K562 (cell line): ENCODE data around the gene AQP6. TPM values are rescaled to one million over a fixed set of nuclear protein-coding genes. Genes with fewer than 3 reads are reported as not detected.

ENCODE experiments used
- ATAC-seq: fragments of 200-7000 bp; cut with Tn5 transposase; 3 replicates; pipeline ENCODE4 v1.9.1; 2020; ENCODE audit warnings: moderate library complexity
- BruUV-seq: library from RNA; stranded (reverse); fragments of 400-500 nt; replicated peaks from 2 replicates; lab custom pipeline; 2021; lab: Mats Ljungman, UMichigan
- CTCF ChIA-PET: fragments of 300-600 bp; formaldehyde crosslinking; extraction: SDS; loops from one replicate; lab custom pipeline; 2021; ENCODE audit warnings: low intra/inter-chr PET ratio; lab: Yijun Ruan, JAX
- POLR2A ChIA-PET: fragments of 300-600, 350-650 bp; sonication (Branson Sonifier 250); formaldehyde crosslinking; extraction: SDS; loops from one replicate; lab custom pipeline; 2021; ENCODE audit warnings: antibody characterized with exemption, inconsistent platforms; lab: Yijun Ruan, JAX
- DNase-seq, 4 experiments: peaks; one replicate each; pipeline versions ENCODE4 v3.0.0 to v3.0.0-alpha.2; 2011 to 2018; ENCODE audit warnings: low spot score in 3 of 4, mixed read lengths in 3 of 4; ENCODE audit errors: extremely low read depth in 1 of 4
- FAIRE-seq: peaks from 2 replicates; lab custom pipeline; 2011; peaks lifted over from hg19 to GRCh38; lab: Jason Lieb, UNC
- H2AFZ ChIP-seq: 2 replicates; pipeline ENCODE4 v1.6.0; 2011; ENCODE audit warnings: low read depth, low read length, control low read depth, inconsistent platforms
- H3K27ac ChIP-seq: fragments of 200-600 bp; 3 replicates; pipeline ENCODE4 v1.8.0; 2011; ENCODE audit warnings: low read depth, mild to moderate bottlenecking, control low read depth, inconsistent platforms, low read length, moderate library complexity, mixed read lengths; ENCODE audit errors: extremely low read depth
- H3K27me3 ChIP-seq, 2 experiments: fragments of 300-600 bp in 1 of 2; 2 replicates in 1 of 2; 3 replicates in 1 of 2; pipeline versions ENCODE4 v1.6.0 to v1.8.0; 2011; ENCODE audit warnings: inconsistent platforms in 2 of 2, low read length in 2 of 2, mild to moderate bottlenecking in 1 of 2, mixed read lengths in 1 of 2, moderate library complexity in 1 of 2; ENCODE audit not compliant: control insufficient read depth in 2 of 2, insufficient read depth in 2 of 2
- H3K36me3 ChIP-seq: fragments of 300-600 bp; 3 replicates; pipeline ENCODE4 v1.8.0; 2011; ENCODE audit warnings: mild to moderate bottlenecking, low read length, inconsistent platforms; ENCODE audit not compliant: control insufficient read depth, insufficient read depth
- H3K4me1 ChIP-seq, 2 experiments: fragments of 200-600 bp in 1 of 2; replicated peaks in 1 of 2; 2 replicates in 1 of 2; 3 replicates in 1 of 2; pipeline versions ENCODE4 v1.5.1 to v1.8.0; 2011; ENCODE audit warnings: inconsistent platforms in 2 of 2, low read length in 2 of 2, mild to moderate bottlenecking in 1 of 2, mixed read lengths in 1 of 2, moderate library complexity in 1 of 2; ENCODE audit not compliant: control insufficient read depth in 2 of 2, insufficient read depth in 2 of 2
- H3K4me2 ChIP-seq: 2 replicates; pipeline ENCODE4 v1.6.1; 2011; ENCODE audit warnings: low read length, control low read depth, inconsistent platforms, mixed read lengths; ENCODE audit not compliant: insufficient read depth
- H3K4me3 ChIP-seq: fragments of 200-600 bp; sonication (generic), shearing (Covaris generic); 2 replicates; pipeline ENCODE4 v1.5.1; 2016; ENCODE audit warnings: control low read depth, inconsistent platforms
- H3K79me2 ChIP-seq: fragments of 200-600 bp; 3 replicates; pipeline ENCODE4 v1.8.0; 2011; ENCODE audit warnings: low read length, inconsistent platforms; ENCODE audit not compliant: control insufficient read depth, insufficient read depth
- H3K9ac ChIP-seq, 2 experiments: 2 replicates each; pipeline versions ENCODE4 v1.6.0 to v1.6.1; 2011; ENCODE audit warnings: low read depth in 2 of 2, low read length in 2 of 2, control low read depth in 1 of 2, inconsistent platforms in 1 of 2, mild to moderate bottlenecking in 1 of 2, mixed read lengths in 1 of 2; ENCODE audit not compliant: insufficient read depth in 1 of 2
- H3K9me1 ChIP-seq: one replicate; pipeline ENCODE4 v1.6.0; 2011; ENCODE audit warnings: inconsistent platforms, mild to moderate bottlenecking, low read length, moderate library complexity; ENCODE audit not compliant: control insufficient read depth, insufficient read depth
- H3K9me3 ChIP-seq: replicated peaks from 2 replicates; pipeline ENCODE4 v1.5.1; 2011; ENCODE audit warnings: low read depth, low read length, inconsistent platforms; ENCODE audit not compliant: control insufficient read depth, insufficient read depth
- H4K20me1 ChIP-seq: replicated peaks from 2 replicates; pipeline ENCODE4 v1.6.1; 2011; ENCODE audit warnings: low read length, inconsistent platforms, mixed read lengths; ENCODE audit not compliant: control insufficient read depth, insufficient read depth
- CREBBP ChIP-seq: IDR thresholded peaks from one replicate; pipeline ENCODE4 v1.6.1; 2012; ENCODE audit warnings: low read depth, mild to moderate bottlenecking, control low read depth, inconsistent platforms, low read length
- ESRRA ChIP-seq: fragments of 450-650 bp; IDR thresholded peaks from 2 replicates; pipeline ENCODE4 v1.6.1; 2014; ENCODE audit warnings: low read depth, mild to moderate bottlenecking, moderate library complexity, borderline replicate concordance
- ETS1 ChIP-seq: conservative IDR thresholded peaks from 2 replicates; pipeline ENCODE4 v1.6.1; 2011; ENCODE audit warnings: low read depth, mild to moderate bottlenecking, low read length; ENCODE audit not compliant: control insufficient read depth
- FOXP4 ChIP-seq: sonication (generic); formaldehyde crosslinking; IDR thresholded peaks from 2 replicates; pipeline ENCODE4 v1.8.0; 2022; ENCODE audit warnings: mild to moderate bottlenecking, missing genetic modification reagents, borderline replicate concordance
- MAFG ChIP-seq: fragments of 450-650 bp; conservative IDR thresholded peaks from 2 replicates; pipeline ENCODE4 v1.6.1; 2016; ENCODE audit warnings: missing genetic modification characterization, missing compliant biosample characterization
- MCM5 ChIP-seq: fragments of 450-650 bp; IDR thresholded peaks from 2 replicates; pipeline ENCODE4 v1.6.1; 2016; ENCODE audit warnings: low read depth
- MCM7 ChIP-seq, 2 experiments: fragments of 450-650 bp; IDR thresholded peaks; 2 replicates each; pipeline ENCODE4 v1.6.1; 2016 to 2018
- POLR3G ChIP-seq: IDR thresholded peaks from 2 replicates; pipeline ENCODE4 v1.6.1; 2011; ENCODE audit not compliant: insufficient read length, insufficient replicate concordance; ENCODE audit errors: extremely low read depth
- SRF ChIP-seq, 2 experiments: fragments of 250-450, 450-650 bp in 1 of 2; sonication (Bioruptor Pico) in 1 of 2; sonication (generic) in 1 of 2; formaldehyde crosslinking; IDR thresholded peaks; 2 replicates each; pipeline versions ENCODE4 v1.5.0 to v1.5.1; 2020 to 2022; ENCODE audit warnings: mild to moderate bottlenecking in 1 of 2, missing genetic modification reagents in 1 of 2
- ZFP1 ChIP-seq: fragments of 450-650 bp; formaldehyde crosslinking; IDR thresholded peaks from 2 replicates; pipeline ENCODE4 v1.4.0; 2020; ENCODE audit warnings: mild to moderate bottlenecking, mixed read lengths
- ZNF134 ChIP-seq: fragments of 250-450 bp; sonication (Bioruptor Pico); conservative IDR thresholded peaks from 2 replicates; pipeline ENCODE4 v1.4.0; 2020
- ZNF140 ChIP-seq: fragments of 250-450 bp; sonication (Bioruptor Pico); IDR thresholded peaks from 2 replicates; pipeline ENCODE4 v1.8.0; 2021; ENCODE audit warnings: moderate library complexity, mild to moderate bottlenecking, inconsistent platforms
- ZNF3 ChIP-seq: fragments of 250-450 bp; sonication (Bioruptor Pico); IDR thresholded peaks from 2 replicates; pipeline ENCODE4 v1.5.0; 2021; ENCODE audit warnings: mild to moderate bottlenecking, moderate library complexity
- ZNF316 ChIP-seq: fragments of 450-650 bp; IDR thresholded peaks from 2 replicates; pipeline ENCODE4 v1.6.1; 2016
- ZNF431 ChIP-seq: sonication (generic); formaldehyde crosslinking; IDR thresholded peaks from 2 replicates; pipeline ENCODE4 v1.8.0; 2022; ENCODE audit warnings: mild to moderate bottlenecking, missing genetic modification reagents
- WGBS: fragments of 100-300 bp; shearing (Covaris generic); methylation state at CpG from one replicate; pipeline ENCODE4 v1.1.6; 2016; ENCODE audit warnings: low coverage, mixed read lengths; ENCODE audit not compliant: insufficient coverage; ENCODE audit errors: missing lambda C conversion rate; 5-methylcytosine and 5-hydroxymethylcytosine counted together
- in situ Hi-C: fragments of 300-500 bp; cut with MboI; formaldehyde crosslinking; loops from 4 replicates; pipeline ENCODE4 v1.15.0; 2018; ENCODE audit warnings: inconsistent platforms, mixed read lengths
- intact Hi-C: fragments of 100-400 bp; cut with micrococcal nuclease; formaldehyde crosslinking; loops from 2 replicates; pipeline ENCODE4 v1.14.2; 2022
- polyA plus RNA-seq, 8 experiments: library from polyadenylated mRNA; depleted of rRNA in 4 of 8; stranded (reverse) in 5 of 8; unstranded in 3 of 8; fragments of >200 nt; fragmentation: Nextera tagmentation in 2 of 8; fragmentation: Illumina TruSeq in 1 of 8; extraction: Ambion mirVana in 2 of 8; extraction: Trizol in 1 of 8; gene quantifications; 2 replicates each; pipeline versions ENCODE4 v1.2.1 to v1.2.3, GENCODE V29; 2011 to 2014; ENCODE audit warnings: inconsistent platforms in 1 of 8, missing spikeins in 1 of 8
- total RNA-seq, 7 experiments: library from RNA; depleted of rRNA in 6 of 7; stranded (reverse); fragments of >200 nt in 6 of 7; fragmentation: Illumina TruSeq in 2 of 7; extraction: Trizol in 2 of 7; gene quantifications; 2 replicates each; pipeline versions ENCODE4 v1.2.1 to v1.2.3, GENCODE V29; 2011 to 2021; ENCODE audit warnings: low replicate concordance in 1 of 7

The AQP6 gene
- total and polyA plus RNA-seq, 9 of the 15 experiments (the other 6 are each of a cell fraction or from before 2014, with no cell fraction given): 0.05 to 0.12 TPM; not detected in 7

- intact Hi-C loops: no loop called here
Observed at GRCh38 chr12:49923880-49924556, 48.7 kb upstream of the AQP6 start.

More at GRCh38 chr12:49923880-49924556, 48.7 kb upstream of the AQP6 start:
- FAIRE-seq (no peak), DNase-seq (no peak), ATAC-seq (no peak)
- CTCF ChIA-PET: no interaction called here
- no peaks in the 10 kb centered on the region for H3K9me3 ChIP-seq
- H3K36me3 ChIP-seq: no peaks in the 10 kb centered on the region
- no peak for TF ChIP-seq SRF (CRISPR knock-in tag; IDR thresholded peaks at IDR 0.05)
- no peak for TF ChIP-seq POLR3G
- no peak for TF ChIP-seq ZNF3 (CRISPR knock-in tag)
- TF ChIP-seq ZFP1 (CRISPR knock-in tag): no peak
- no peak for TF ChIP-seq ETS1
- TF ChIP-seq FOXP4 (CRISPR knock-in tag): no peak
- TF ChIP-seq ZNF431 (CRISPR knock-in tag): no peak
- no peak for TF ChIP-seq MCM7 (IDR thresholded peaks at IDR 0.05)
- TF ChIP-seq ZNF140 (CRISPR knock-in tag): no peak
- TF ChIP-seq MCM5: no peak
- TF ChIP-seq MAFG (tag): peak; percentile 24; the same call in 1 of the 2 replicates
- peak; percentile 16; the same call in 1 of the 2 replicates for TF ChIP-seq ESRRA
- TF ChIP-seq ZNF316: peak; percentile 40; the same call in 1 of the 2 replicates
- no peak for TF ChIP-seq CREBBP
- TF ChIP-seq ZNF134 (CRISPR knock-in tag): no peak
- H3K27me3 ChIP-seq: peaks cover 5 to 37% of the 10 kb centered on the region in 2 experiments; a peak in 4 of 5 replicates
- no peak overlapping the region for H3K27ac ChIP-seq
- no peaks in the 10 kb centered on the region for H3K4me1 ChIP-seq
- in situ Hi-C loops: no loop called here
- H4K20me1 ChIP-seq: no peaks in the 10 kb centered on the region
- no peak overlapping the region; a peak in 1 of 4 replicates for H3K9ac ChIP-seq
- POLR2A ChIA-PET: no interaction called here
- no peak overlapping the region for H3K4me3 ChIP-seq
- H3K4me2 ChIP-seq: no peak overlapping the region
- H3K79me2 ChIP-seq: no peaks in the 10 kb centered on the region
- no peak overlapping the region for H2AFZ ChIP-seq
- no TSS peak for BruUV-seq
- WGBS: 26% methylated on average over 13 of the region's 15 CpGs
- H3K9me1 ChIP-seq: no peaks in the 10 kb centered on the region
